Measurements from ENCODE around the gene VAV1.

The VAV1 gene

DNA sequence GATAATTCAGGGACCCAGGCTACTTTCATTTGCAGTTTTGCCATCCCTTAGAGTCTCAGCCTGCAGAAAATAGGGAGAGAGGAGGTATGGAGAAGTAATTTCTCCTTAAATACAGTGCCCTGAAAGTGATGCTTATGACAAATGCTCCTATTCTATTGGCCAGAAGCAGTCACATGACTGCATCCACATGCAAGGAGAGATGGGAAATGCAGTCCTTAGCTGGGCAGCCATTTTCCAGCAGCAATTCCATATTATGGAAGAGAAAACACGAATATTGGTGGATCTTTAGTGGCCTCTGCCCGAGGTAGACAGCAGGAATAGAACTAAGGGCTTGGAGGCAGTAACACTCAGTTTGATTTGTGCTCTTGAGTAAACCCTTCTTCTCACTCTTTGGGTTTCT lies 39.4 kb downstream of the VAV1 start:
- no peaks in the 10 kb centered on the region for H3K27me3 ChIP-seq (ENCODE audit: insufficient read depth, low read length)

DNA sequence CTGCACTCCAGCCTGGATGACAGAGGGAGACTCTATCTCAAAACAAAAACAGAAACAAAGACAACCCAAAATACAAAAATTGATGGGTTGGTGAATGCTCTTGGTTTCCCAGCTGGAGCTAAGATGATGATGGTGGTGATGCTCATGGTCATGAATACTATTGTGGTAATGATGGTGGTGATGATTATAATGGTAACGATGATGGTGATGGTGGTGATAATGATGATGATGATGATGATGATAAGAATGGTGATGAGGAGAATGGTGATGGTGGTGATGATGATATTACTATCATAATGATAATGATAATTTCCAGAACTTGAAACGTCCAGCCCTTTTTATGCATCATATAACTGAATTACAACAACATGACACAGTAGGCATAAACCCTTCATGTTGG lies 40.1 kb downstream of the VAV1 start:
- Histone ChIP-seq H3K4me3 (ENCODE audit: low read length) (no peak overlapping the region), H3K27me3 (ENCODE audit: insufficient read depth, low read length) (no peaks in the 10 kb centered on the region), H3K9me3 (ENCODE audit: insufficient read depth, low read depth, low read length) (peaks cover 9% of the 10 kb centered on the region; the same call in 1 of the 2 replicates), H3K36me3 (ENCODE audit: insufficient read depth, low read depth, low read length) (no peaks in the 10 kb centered on the region), H3K4me1 (ENCODE audit: insufficient read depth, low read length) (no peaks in the 10 kb centered on the region), H3K27ac (ENCODE audit: low read length) (no peak overlapping the region), H3K9ac (ENCODE audit: low read depth, low read length) (no peak overlapping the region)

More for the DNA sequence above, 39.4 kb downstream of the VAV1 start:
- Histone ChIP-seq H3K27ac (ENCODE audit: low read length) (no peak overlapping the region), H3K4me3 (ENCODE audit: low read length) (no peak overlapping the region), H3K9ac (ENCODE audit: low read depth, low read length) (no peak overlapping the region), H3K9me3 (ENCODE audit: insufficient read depth, low read depth, low read length) (peaks cover 9% of the 10 kb centered on the region; the same call in 1 of the 2 replicates), H3K4me1 (ENCODE audit: insufficient read depth, low read length) (no peaks in the 10 kb centered on the region), H3K36me3 (ENCODE audit: insufficient read depth, low read depth, low read length) (no peaks in the 10 kb centered on the region)

- H3K9ac ChIP-seq (ENCODE audit: low read depth, low read length) = no peak overlapping the region
- no peaks in the 10 kb centered on the region for H3K36me3 ChIP-seq (ENCODE audit: insufficient read depth, low read depth, low read length)
- peaks cover 13% of the 10 kb centered on the region; the same call in 1 of the 2 replicates for H3K9me3 ChIP-seq (ENCODE audit: insufficient read depth, low read depth, low read length)
- H3K4me1 ChIP-seq (ENCODE audit: insufficient read depth, low read length) = no peaks in the 10 kb centered on the region
- H3K27me3 ChIP-seq (ENCODE audit: insufficient read depth, low read length) = no peaks in the 10 kb centered on the region
- H3K4me3 ChIP-seq (ENCODE audit: low read length) = no peak overlapping the region
- H3K27ac ChIP-seq (ENCODE audit: low read length) = no peak overlapping the region
Measured at GRCh38 chr19:6813659-6814058, 41.2 kb downstream of the VAV1 start.

GRCh38 chr19:6817179-6817578 lies 44.7 kb downstream of the VAV1 start:
- no peaks in the 10 kb centered on the region for H3K27me3 ChIP-seq (ENCODE audit: insufficient read depth, low read length)
- H3K36me3 ChIP-seq (ENCODE audit: insufficient read depth, low read depth, low read length) = no peaks in the 10 kb centered on the region
- H3K9ac ChIP-seq (ENCODE audit: low read depth, low read length) = no peak overlapping the region
- H3K9me3 ChIP-seq (ENCODE audit: insufficient read depth, low read depth, low read length) = peaks cover 29% of the 10 kb centered on the region; the same call in 1 of the 2 replicates
- H3K4me1 ChIP-seq (ENCODE audit: insufficient read depth, low read length) = no peaks in the 10 kb centered on the region
- H3K4me3 ChIP-seq (ENCODE audit: low read length) = no peak overlapping the region
- H3K27ac ChIP-seq (ENCODE audit: low read length) = no peak overlapping the region

- Histone ChIP-seq H3K9me3 (ENCODE audit: insufficient read depth, low read depth, low read length) (peaks cover 29% of the 10 kb centered on the region; the same call in 1 of the 2 replicates), H3K4me1 (ENCODE audit: insufficient read depth, low read length) (no peaks in the 10 kb centered on the region), H3K4me3 (ENCODE audit: low read length) (no peak overlapping the region), H3K27ac (ENCODE audit: low read length) (no peak overlapping the region), H3K27me3 (ENCODE audit: insufficient read depth, low read length) (no peaks in the 10 kb centered on the region), H3K9ac (ENCODE audit: low read depth, low read length) (no peak overlapping the region), H3K36me3 (ENCODE audit: insufficient read depth, low read depth, low read length) (no peaks in the 10 kb centered on the region)
Measured at GRCh38 chr19:6818246-6818645, 45.7 kb downstream of the VAV1 start.

DNA sequence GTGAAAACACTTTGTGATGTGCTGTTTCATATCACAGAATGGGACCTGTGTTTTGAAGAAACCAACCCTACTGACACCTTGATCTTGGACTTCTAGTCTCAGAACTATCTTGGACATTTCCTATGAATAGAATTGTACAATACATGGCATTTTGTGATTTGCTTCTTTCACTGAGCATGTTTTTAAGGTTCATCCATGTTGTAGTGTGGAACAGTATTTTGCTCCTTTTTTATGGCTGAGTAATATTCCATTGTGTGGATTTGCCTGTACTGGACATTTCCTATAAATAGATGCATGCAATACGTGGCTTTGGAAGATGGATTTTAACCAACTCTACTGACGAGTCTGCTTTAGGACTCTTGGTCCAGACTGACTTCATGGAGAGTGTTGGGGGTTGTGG lies 46.8 kb downstream of the VAV1 start:
- no peak overlapping the region for H3K9ac ChIP-seq (ENCODE audit: low read depth, low read length)
- H3K36me3 ChIP-seq (ENCODE audit: insufficient read depth, low read depth, low read length) = no peaks in the 10 kb centered on the region
- H3K27ac ChIP-seq (ENCODE audit: low read length) = no peak overlapping the region
- H3K9me3 ChIP-seq (ENCODE audit: insufficient read depth, low read depth, low read length) = peaks cover 29% of the 10 kb centered on the region; the same call in 1 of the 2 replicates
- H3K4me3 ChIP-seq (ENCODE audit: low read length) = no peak overlapping the region
- no peaks in the 10 kb centered on the region for H3K27me3 ChIP-seq (ENCODE audit: insufficient read depth, low read length)
- H3K4me1 ChIP-seq (ENCODE audit: insufficient read depth, low read length) = no peaks in the 10 kb centered on the region

GRCh38 chr19:6820237-6820636 lies 47.7 kb downstream of the VAV1 start:
- Histone ChIP-seq H3K27ac (ENCODE audit: low read length) (no peak overlapping the region), H3K27me3 (ENCODE audit: insufficient read depth, low read length) (no peaks in the 10 kb centered on the region), H3K9me3 (ENCODE audit: insufficient read depth, low read depth, low read length) (peaks cover 29% of the 10 kb centered on the region; the same call in 1 of the 2 replicates), H3K4me3 (ENCODE audit: low read length) (no peak overlapping the region), H3K36me3 (ENCODE audit: insufficient read depth, low read depth, low read length) (no peaks in the 10 kb centered on the region), H3K4me1 (ENCODE audit: insufficient read depth, low read length) (no peaks in the 10 kb centered on the region), H3K9ac (ENCODE audit: low read depth, low read length) (no peak overlapping the region)

DNA sequence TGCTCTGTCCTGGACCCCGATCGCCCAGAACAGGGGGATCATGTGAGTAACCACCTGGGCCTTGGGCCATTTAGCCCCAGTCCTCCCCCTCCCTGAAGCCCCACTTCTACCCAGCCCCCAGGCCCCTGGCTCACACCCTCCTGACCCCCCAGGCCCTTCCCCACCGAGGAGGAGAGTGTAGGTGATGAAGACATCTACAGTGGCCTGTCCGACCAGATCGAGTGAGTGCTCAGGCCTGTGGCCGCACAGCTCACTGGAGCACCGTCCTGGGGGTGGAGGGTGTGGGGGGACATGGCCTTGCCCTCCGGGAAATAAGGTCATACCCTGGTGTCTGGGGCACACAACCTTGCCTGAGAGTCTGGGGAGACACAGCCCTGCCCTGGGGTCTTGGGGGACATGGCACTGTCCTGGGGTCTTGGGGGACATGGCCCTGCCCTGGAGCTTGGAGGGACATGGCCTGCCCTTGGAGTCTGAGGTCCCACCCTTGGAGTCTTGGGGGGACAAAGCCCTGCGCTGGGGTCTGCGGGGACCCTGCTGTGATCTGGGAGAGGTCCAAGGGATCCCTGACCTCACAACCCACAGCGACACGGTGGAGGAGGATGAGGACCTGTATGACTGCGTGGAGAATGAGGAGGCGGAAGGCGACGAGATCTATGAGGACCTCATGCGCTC lies 49.3 kb downstream of the VAV1 start:
- Histone ChIP-seq H3K9me3 (ENCODE audit: insufficient read depth, low read depth, low read length) (peaks cover 26% of the 10 kb centered on the region; the same call in 1 of the 2 replicates), H3K9ac (ENCODE audit: low read depth, low read length) (no peak overlapping the region), H3K4me1 (ENCODE audit: insufficient read depth, low read length) (no peaks in the 10 kb centered on the region), H3K27me3 (ENCODE audit: insufficient read depth, low read length) (no peaks in the 10 kb centered on the region), H3K27ac (ENCODE audit: low read length) (no peak overlapping the region), H3K36me3 (ENCODE audit: insufficient read depth, low read depth, low read length) (no peaks in the 10 kb centered on the region), H3K4me3 (ENCODE audit: low read length) (no peak overlapping the region)

- Histone ChIP-seq H3K9me3 (ENCODE audit: insufficient read depth, low read depth, low read length) (peaks cover 26% of the 10 kb centered on the region; the same call in 1 of the 2 replicates), H3K27me3 (ENCODE audit: insufficient read depth, low read length) (no peaks in the 10 kb centered on the region), H3K9ac (ENCODE audit: low read depth, low read length) (no peak overlapping the region), H3K4me1 (ENCODE audit: insufficient read depth, low read length) (no peaks in the 10 kb centered on the region), H3K27ac (ENCODE audit: low read length) (no peak overlapping the region), H3K4me3 (ENCODE audit: low read length) (no peak overlapping the region), H3K36me3 (ENCODE audit: insufficient read depth, low read depth, low read length) (no peaks in the 10 kb centered on the region)
Measured at GRCh38 chr19:6822311-6822670, 49.8 kb downstream of the VAV1 start.

- H3K9ac ChIP-seq (ENCODE audit: low read depth, low read length) = no peak overlapping the region
- no peaks in the 10 kb centered on the region for H3K36me3 ChIP-seq (ENCODE audit: insufficient read depth, low read depth, low read length)
- no peak overlapping the region for H3K27ac ChIP-seq (ENCODE audit: low read length)
- H3K4me1 ChIP-seq (ENCODE audit: insufficient read depth, low read length) = no peaks in the 10 kb centered on the region
- H3K27me3 ChIP-seq (ENCODE audit: insufficient read depth, low read length) = no peaks in the 10 kb centered on the region
- no peak overlapping the region for H3K4me3 ChIP-seq (ENCODE audit: low read length)
- H3K9me3 ChIP-seq (ENCODE audit: insufficient read depth, low read depth, low read length) = peaks cover 17% of the 10 kb centered on the region
Measured at GRCh38 chr19:6825076-6825774, 52.7 kb downstream of the VAV1 start.

GRCh38 chr19:6826281-6826920 lies 53.9 kb downstream of the VAV1 start:
- no peaks in the 10 kb centered on the region for H3K36me3 ChIP-seq (ENCODE audit: insufficient read depth, low read depth, low read length)
- peaks cover 11% of the 10 kb centered on the region for H3K9me3 ChIP-seq (ENCODE audit: insufficient read depth, low read depth, low read length)
- H3K4me1 ChIP-seq (ENCODE audit: insufficient read depth, low read length) = no peaks in the 10 kb centered on the region
- H3K9ac ChIP-seq (ENCODE audit: low read depth, low read length) = no peak overlapping the region
- H3K27me3 ChIP-seq (ENCODE audit: insufficient read depth, low read length) = no peaks in the 10 kb centered on the region
- no peak overlapping the region for H3K27ac ChIP-seq (ENCODE audit: low read length)
- H3K4me3 ChIP-seq (ENCODE audit: low read length) = no peak overlapping the region

- no peaks in the 10 kb centered on the region for H3K36me3 ChIP-seq (ENCODE audit: insufficient read depth, low read depth, low read length)
- H3K9ac ChIP-seq (ENCODE audit: low read depth, low read length) = no peak overlapping the region
- H3K27ac ChIP-seq (ENCODE audit: low read length) = no peak overlapping the region
Measured at GRCh38 chr19:6828306-6828697, 55.8 kb downstream of the VAV1 start.

More at GRCh38 chr19:6828306-6828697, 55.8 kb downstream of the VAV1 start:
- H3K4me1 ChIP-seq (ENCODE audit: insufficient read depth, low read length) = no peaks in the 10 kb centered on the region
- H3K9me3 ChIP-seq (ENCODE audit: insufficient read depth, low read depth, low read length) = peaks cover 11% of the 10 kb centered on the region
- no peak overlapping the region for H3K4me3 ChIP-seq (ENCODE audit: low read length)
- H3K27me3 ChIP-seq (ENCODE audit: insufficient read depth, low read length) = no peaks in the 10 kb centered on the region
